ENCODE measurements around the gene FBXW4. TPM values are rescaled to one million over a fixed set of nuclear protein-coding genes. Genes with fewer than 3 reads are reported as not detected.

The FBXW4 gene
- total RNA-seq, 1 donor from 2014 or later: 21.9 TPM

GRCh38 chr10:101736666-101737065, 41.7 kb upstream of the FBXW4 start:
- Histone ChIP-seq H3K9me3 (ENCODE audit: insufficient read depth, low read depth, low read length) (no peaks in the 10 kb centered on the region), H3K36me3 (ENCODE audit: insufficient read depth, low read length) (no peaks in the 10 kb centered on the region), H3K4me3 (ENCODE audit: insufficient read depth, low read depth, low read length) (no peak overlapping the region), H3K4me1 (ENCODE audit: insufficient read depth, low read length) (no peaks in the 10 kb centered on the region), H3K27ac (ENCODE audit: low read depth, low read length) (no peak overlapping the region), H3K79me2 (ENCODE audit: insufficient read depth, low read length) (no peaks in the 10 kb centered on the region), H3K9ac (ENCODE audit: low read length) (no peak overlapping the region), H3K27me3 (ENCODE audit: insufficient read depth, low read length) (peaks cover 24% of the 10 kb centered on the region), H3K4me2 (ENCODE audit: low read length) (no peak overlapping the region), H2AFZ (ENCODE audit: low read depth, low read length) (no peak overlapping the region), H4K20me1 (ENCODE audit: insufficient read depth, low read length) (no peaks in the 10 kb centered on the region)
- Mint-ChIP-seq H3K27me3 (ENCODE audit: low read depth, unreplicated experiment) (peaks cover 34% of the 10 kb centered on the region), H3K9me3 (ENCODE audit: unreplicated experiment) (peaks cover 2% of the 10 kb centered on the region), H3K27ac (ENCODE audit: unreplicated experiment) (no peak overlapping the region), H3K4me3 (ENCODE audit: unreplicated experiment) (no peak overlapping the region), H3K4me1 (ENCODE audit: low read depth, unreplicated experiment) (no peaks in the 10 kb centered on the region), H3K36me3 (ENCODE audit: low read depth, unreplicated experiment) (peaks cover 1% of the 10 kb centered on the region)
- FAIRE-seq (no peak), DNase-seq (ENCODE audit: low read depth) (no peak)
- no peak for TF ChIP-seq EZH2 (IDR thresholded peaks at IDR 0.05; ENCODE audit: insufficient read depth, low read length)
- TF ChIP-seq, protein P1, sequence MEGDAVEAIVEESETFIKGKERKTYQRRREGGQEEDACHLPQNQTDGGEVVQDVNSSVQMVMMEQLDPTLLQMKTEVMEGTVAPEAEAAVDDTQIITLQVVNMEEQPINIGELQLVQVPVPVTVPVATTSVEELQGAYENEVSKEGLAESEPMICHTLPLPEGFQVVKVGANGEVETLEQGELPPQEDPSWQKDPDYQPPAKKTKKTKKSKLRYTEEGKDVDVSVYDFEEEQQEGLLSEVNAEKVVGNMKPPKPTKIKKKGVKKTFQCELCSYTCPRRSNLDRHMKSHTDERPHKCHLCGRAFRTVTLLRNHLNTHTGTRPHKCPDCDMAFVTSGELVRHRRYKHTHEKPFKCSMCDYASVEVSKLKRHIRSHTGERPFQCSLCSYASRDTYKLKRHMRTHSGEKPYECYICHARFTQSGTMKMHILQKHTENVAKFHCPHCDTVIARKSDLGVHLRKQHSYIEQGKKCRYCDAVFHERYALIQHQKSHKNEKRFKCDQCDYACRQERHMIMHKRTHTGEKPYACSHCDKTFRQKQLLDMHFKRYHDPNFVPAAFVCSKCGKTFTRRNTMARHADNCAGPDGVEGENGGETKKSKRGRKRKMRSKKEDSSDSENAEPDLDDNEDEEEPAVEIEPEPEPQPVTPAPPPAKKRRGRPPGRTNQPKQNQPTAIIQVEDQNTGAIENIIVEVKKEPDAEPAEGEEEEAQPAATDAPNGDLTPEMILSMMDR (IDR thresholded peaks at IDR 0.05; ENCODE audit: insufficient read depth, low read depth, low read length): no peak

- no peaks in the 10 kb centered on the region for H3K36me3 Mint-ChIP-seq (ENCODE audit: low read depth, unreplicated experiment)
- TF ChIP-seq EZH2 (IDR thresholded peaks at IDR 0.05; ENCODE audit: insufficient read depth, low read length): no peak
- TF ChIP-seq, protein P1 (IDR thresholded peaks at IDR 0.05; ENCODE audit: insufficient read depth, low read depth, low read length): no peak
- H3K9me3 Mint-ChIP-seq (ENCODE audit: unreplicated experiment): peaks cover 2% of the 10 kb centered on the region
- no peaks in the 10 kb centered on the region for H3K9me3 ChIP-seq (ENCODE audit: insufficient read depth, low read depth, low read length)
- H3K4me3 Mint-ChIP-seq (ENCODE audit: unreplicated experiment): no peak overlapping the region
- H3K4me3 ChIP-seq (ENCODE audit: insufficient read depth, low read depth, low read length): no peak overlapping the region
- H3K4me1 Mint-ChIP-seq (ENCODE audit: low read depth, unreplicated experiment): no peaks in the 10 kb centered on the region
- H3K79me2 ChIP-seq (ENCODE audit: insufficient read depth, low read length): no peaks in the 10 kb centered on the region
- no peak for DNase-seq (ENCODE audit: low read depth)
- no peaks in the 10 kb centered on the region for H3K36me3 ChIP-seq (ENCODE audit: insufficient read depth, low read length)
- no peak overlapping the region for H3K27ac Mint-ChIP-seq (ENCODE audit: unreplicated experiment)
- peaks cover 17% of the 10 kb centered on the region for H3K27me3 ChIP-seq (ENCODE audit: insufficient read depth, low read length)
- peak; percentile 26 for FAIRE-seq
- H3K4me2 ChIP-seq (ENCODE audit: low read length): no peak overlapping the region
- no peak overlapping the region for H3K27ac ChIP-seq (ENCODE audit: low read depth, low read length)
- no peak overlapping the region for H2AFZ ChIP-seq (ENCODE audit: low read depth, low read length)
- no peak overlapping the region for H3K9ac ChIP-seq (ENCODE audit: low read length)
- no peaks in the 10 kb centered on the region for H4K20me1 ChIP-seq (ENCODE audit: insufficient read depth, low read length)
- no peaks in the 10 kb centered on the region for H3K4me1 ChIP-seq (ENCODE audit: insufficient read depth, low read length)
- H3K27me3 Mint-ChIP-seq (ENCODE audit: low read depth, unreplicated experiment): peaks cover 27% of the 10 kb centered on the region
Observed at GRCh38 chr10:101732096-101732495, 37.1 kb upstream of the FBXW4 start.

- Histone ChIP-seq H3K9ac (ENCODE audit: low read length) (no peak overlapping the region), H3K9me3 (ENCODE audit: insufficient read depth, low read depth, low read length) (no peaks in the 10 kb centered on the region), H3K4me2 (ENCODE audit: low read length) (no peak overlapping the region), H3K27me3 (ENCODE audit: insufficient read depth, low read length) (peaks cover 16% of the 10 kb centered on the region), H4K20me1 (ENCODE audit: insufficient read depth, low read length) (no peaks in the 10 kb centered on the region), H3K27ac (ENCODE audit: low read depth, low read length) (no peak overlapping the region), H3K4me1 (ENCODE audit: insufficient read depth, low read length) (no peaks in the 10 kb centered on the region), H3K36me3 (ENCODE audit: insufficient read depth, low read length) (no peaks in the 10 kb centered on the region), H2AFZ (ENCODE audit: low read depth, low read length) (no peak overlapping the region), H3K79me2 (ENCODE audit: insufficient read depth, low read length) (no peaks in the 10 kb centered on the region), H3K4me3 (ENCODE audit: insufficient read depth, low read depth, low read length) (no peak overlapping the region)
- DNase-seq (ENCODE audit: low read depth) (no peak), FAIRE-seq (no peak)
- Mint-ChIP-seq H3K4me3 (ENCODE audit: unreplicated experiment) (no peak overlapping the region), H3K36me3 (ENCODE audit: low read depth, unreplicated experiment) (no peaks in the 10 kb centered on the region), H3K9me3 (ENCODE audit: unreplicated experiment) (peaks cover 2% of the 10 kb centered on the region), H3K27ac (ENCODE audit: unreplicated experiment) (no peak overlapping the region), H3K27me3 (ENCODE audit: low read depth, unreplicated experiment) (peaks cover 20% of the 10 kb centered on the region), H3K4me1 (ENCODE audit: low read depth, unreplicated experiment) (no peaks in the 10 kb centered on the region)
- TF ChIP-seq, protein P1 (IDR thresholded peaks at IDR 0.05; ENCODE audit: insufficient read depth, low read depth, low read length): no peak
- TF ChIP-seq EZH2 (IDR thresholded peaks at IDR 0.05; ENCODE audit: insufficient read depth, low read length): no peak
Observed at GRCh38 chr10:101726115-101726387, 31.1 kb upstream of the FBXW4 start.

Measured in astrocyte (in vitro differentiated cells and primary cell).